HG03097 (cell line): ENCODE measurements around the gene FAM170B.

Experiments used
- ATAC-seq: cut with Tn5 transposase; IDR thresholded peaks from one replicate; pipeline ENCODE4 v1.9.1; 2021; ENCODE audit not compliant: unreplicated experiment, low FRiP score

FAM170B gene

DNA sequence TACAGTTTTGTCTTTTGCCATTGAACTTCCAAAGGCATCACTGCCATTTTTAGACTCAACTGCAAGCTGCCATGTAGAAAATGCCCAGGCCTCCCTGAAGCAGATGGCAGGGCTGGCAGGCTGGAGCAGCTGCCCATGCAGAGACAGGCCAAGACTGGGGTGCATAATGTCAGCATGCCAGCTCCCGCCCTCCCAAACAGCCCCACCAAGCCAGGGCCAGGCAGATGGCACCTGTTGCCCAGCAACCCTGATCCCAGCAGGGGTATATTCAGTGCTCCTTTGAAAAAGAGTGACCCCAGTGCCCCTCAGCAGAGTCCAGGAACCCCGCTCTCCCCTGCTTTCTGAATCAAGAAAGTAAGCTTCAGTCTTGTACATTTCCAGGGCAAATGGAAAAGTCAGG is 51.1 kb downstream of the FAM170B start:
- ATAC-seq = no peak

DNA sequence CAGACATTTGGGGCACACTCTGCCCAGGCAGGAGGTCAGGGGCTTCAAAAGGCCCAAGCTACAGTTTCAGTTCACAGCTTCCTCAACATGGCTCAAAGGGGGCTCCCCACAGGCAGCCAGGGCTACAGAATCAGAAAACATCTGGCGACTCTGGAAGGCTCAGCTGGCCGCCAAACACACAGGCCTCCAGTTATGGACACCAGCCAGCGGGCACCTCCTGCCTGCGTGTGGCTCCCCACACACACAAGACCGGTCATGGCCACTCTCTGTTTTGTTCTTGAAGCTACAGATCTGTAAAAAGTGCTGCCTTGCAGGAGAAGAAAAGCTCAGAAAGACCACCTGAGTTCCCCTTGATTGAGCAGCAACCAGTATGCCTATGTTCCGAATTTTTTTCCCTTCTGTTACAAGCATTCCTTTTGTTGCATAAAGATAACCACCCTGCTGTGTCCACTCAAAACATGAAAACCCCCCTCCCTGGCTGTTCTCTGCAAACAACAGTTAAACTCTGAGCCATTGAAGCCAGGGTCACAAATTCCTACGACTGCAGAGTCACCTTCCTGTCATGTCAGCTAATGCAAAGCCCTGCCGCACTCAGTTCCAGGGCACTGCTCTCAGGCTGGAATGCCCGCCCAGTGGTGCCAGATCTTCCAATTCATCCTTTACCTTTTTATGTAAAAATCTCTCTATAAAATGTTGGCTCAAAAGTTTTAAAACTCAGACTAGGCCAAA is 52.1 kb downstream of the FAM170B start:
- no peak for ATAC-seq
